Measurements from ENCODE around the gene NUP37.

The NUP37 gene

GRCh38 chr12:102024765-102025164, 95.1 kb downstream of the NUP37 start:
- DNase-seq = no peak

GRCh38 chr12:102023343-102023930, 96.5 kb downstream of the NUP37 start:
- DNase-seq = peak; percentile 65

Data from fibroblast of skin of back (primary cell).